GM15510 (cell line): ENCODE data around the gene EDAR.

Experiments
- POLR2A ChIP-seq: IDR thresholded peaks from 3 replicates; pipeline ENCODE4 v1.6.1; 2011; ENCODE audit warnings: borderline replicate concordance; ENCODE audit not compliant: insufficient read length; ENCODE audit errors: extremely low read depth

Gene EDAR

DNA sequence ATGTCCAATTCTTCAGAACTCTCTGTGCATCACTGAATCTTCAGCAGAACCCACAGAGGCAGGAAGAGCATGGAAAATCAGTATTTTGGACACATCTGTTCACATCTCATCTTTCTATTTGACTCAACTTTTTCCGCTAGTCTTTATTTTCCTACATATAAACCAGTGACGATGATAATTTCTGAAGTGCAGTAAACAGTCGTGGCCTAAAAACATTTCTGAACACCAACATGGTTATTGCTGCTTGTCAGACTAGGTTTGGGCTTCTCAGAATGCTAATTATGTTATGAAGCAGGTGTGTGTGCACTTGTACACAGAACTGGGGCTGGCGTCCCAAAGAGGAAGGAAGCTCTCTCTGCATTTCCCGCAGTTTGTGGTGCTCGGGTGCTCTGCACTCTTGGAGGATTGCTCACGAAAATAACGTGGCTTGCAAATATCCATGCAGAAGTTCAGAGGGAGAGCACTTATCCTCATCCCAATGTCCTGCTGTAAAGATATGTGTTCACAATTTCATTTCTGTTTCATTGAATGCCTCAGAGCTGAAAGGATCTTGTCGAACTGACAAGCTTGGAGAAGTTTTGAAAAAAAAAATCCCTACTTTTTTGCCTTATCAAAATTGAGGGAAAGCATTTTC, 50.8 kb downstream of the EDAR start:
- no peak for TF ChIP-seq POLR2A

DNA sequence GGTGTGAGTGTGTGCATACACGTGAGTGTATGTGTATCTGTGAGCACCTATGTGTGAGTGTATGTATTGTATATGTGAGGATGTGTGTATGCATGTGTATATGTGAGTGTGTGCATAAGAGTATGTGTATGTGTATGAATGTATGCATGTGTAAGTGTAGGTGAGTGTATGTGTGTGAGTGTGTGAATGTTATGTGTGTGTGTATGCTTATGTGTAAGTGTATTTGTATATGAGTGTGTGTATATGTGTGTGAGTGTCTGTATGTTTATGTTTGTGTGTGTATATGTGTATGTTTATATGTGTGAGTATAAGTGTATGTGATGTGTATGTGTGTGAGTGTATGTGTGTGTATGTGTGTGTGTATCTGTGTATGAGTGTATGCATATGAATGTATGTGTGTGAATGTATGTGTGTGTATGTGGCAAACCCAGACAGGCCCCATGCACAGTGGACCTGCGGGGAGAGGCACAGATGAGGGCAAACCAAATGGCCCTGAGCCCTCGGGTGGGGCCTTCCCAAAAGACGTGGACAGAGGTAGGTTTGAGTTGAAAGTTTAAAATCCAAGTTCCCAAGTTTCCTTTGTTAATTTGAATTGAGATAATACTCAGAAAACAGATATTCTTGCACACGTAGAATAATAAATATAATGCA, 51.5 kb downstream of the EDAR start:
- TF ChIP-seq POLR2A: no peak

DNA sequence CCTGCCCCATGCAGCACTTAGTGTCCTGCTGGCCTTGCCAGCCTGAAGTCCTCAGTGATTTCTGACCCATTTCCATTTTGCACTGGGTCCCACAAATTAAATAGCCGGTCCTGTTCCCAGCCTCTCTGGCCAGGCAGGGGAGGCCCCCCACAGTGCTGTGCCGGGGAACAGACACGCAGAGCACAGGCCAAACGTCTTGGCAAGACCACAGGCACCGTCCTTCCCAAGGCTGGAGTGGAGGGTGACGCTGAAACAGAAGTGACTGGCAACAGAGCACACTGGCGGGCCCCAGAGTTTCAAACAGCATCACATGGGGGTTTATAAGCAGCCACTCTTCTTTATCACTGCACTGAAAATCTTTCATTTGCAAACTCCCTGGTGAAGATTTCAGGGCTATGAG, 52.2 kb downstream of the EDAR start:
- no peak for TF ChIP-seq POLR2A

DNA sequence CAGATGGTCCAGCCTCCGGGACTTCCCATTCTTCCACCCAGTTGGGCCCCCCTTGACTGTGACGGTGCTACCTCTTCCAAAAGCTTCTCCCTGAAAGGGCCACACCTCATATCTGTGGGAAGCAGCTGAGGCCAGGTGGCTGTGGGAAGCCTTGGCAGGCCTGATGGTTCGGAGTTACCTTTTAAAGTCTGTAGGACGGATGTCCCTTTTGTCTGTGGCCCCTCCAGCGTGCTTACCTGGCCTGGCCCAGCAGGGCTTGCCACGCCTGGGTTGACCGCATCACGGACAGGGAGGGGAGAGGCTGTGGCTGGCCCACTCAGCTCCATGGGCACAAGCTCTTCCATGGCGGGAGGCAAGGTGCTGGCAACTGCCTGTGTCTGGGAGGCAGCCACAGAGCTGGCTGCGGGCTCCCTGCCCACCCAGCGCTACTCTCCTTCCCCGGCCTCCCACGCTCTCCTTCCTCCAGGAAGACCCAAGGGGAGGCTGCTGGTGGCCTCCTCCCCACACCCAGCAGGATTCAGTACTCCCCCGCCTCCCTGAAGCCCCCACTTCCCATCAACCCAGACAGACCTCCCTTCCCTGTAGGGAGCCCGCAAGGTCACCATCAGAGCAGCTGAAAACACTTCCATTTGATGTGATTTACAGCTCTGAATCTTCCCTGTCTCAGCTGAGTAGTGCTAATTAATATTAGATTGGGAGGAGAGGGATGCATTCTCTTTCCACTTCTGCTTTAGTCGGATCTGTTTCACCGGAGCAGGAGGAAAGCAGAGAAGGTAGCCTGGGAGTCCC, 52.8 kb downstream of the EDAR start:
- no peak for TF ChIP-seq POLR2A

DNA sequence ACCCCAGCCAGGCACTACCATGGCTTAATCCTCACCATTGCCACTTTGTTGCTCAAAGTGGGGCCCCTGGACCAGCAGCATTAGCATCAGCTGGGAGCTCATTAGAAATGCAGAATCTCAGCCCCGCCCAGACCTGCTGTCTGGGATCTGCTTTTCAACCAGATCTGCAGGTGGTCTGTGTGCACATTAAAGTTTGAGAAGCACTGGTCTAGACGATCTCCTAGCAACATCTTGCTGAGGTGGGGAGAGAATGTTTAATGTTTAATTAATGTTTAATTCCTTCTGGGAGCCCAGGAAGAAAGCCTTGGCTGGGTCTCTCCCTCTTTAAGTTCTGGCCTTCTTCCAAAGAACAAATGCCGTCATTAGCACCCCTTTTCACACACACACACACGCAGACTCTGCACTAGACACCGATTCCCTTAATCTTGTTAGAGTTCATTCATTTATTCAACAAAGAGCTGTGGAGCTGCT, 53.7 kb downstream of the EDAR start:
- TF ChIP-seq POLR2A: no peak

DNA sequence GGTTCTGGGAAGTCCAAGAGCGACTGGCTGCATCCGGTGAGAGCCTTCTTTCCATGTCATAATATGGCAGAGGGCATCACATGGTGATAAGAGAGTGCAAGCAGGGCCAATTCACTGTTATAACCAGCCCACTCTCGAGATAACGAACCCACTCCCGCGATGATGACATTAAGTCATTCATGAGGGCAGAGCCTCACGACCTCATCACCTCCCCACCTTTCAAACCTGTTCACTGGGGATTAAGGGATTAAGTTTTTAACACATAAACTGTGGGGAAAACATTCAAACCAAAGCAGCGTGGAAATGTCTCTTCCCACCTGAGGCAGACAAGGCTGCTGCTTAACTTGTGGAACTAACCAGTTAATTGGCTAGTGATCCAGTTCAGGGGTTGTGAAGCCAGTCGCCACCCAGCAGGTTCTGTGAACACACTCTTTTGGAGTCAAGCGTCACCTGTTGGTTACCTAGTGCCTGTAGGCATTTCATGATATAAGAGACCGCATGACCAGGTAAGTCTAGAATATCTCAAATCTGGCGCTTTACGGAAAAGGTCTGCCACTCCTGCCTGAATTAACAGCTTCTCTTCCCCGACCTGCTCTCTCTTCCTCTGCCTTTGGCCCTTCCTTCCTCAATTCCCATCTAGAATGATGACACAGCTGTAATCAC, 54.3 kb downstream of the EDAR start:
- TF ChIP-seq POLR2A: no peak

DNA sequence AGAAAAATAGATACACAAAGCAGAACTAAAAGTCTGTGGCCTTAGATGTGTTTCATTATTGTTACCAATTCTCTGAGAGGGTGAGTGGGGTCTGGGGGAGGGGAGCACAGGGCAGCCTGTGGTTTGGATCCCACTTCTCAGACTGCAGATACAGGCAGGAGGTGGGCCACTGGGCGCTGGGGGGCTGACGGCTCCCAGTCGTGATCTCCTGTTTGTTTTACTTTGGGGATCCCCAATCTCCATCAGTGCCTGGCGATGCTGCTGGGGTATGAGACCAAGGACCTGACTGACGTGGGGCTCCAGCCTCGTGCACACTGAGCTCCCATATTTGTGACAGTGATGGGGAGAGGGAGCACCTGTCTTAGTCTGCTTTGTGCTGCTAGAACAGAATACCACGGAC, 54.9 kb downstream of the EDAR start:
- no peak for TF ChIP-seq POLR2A

DNA sequence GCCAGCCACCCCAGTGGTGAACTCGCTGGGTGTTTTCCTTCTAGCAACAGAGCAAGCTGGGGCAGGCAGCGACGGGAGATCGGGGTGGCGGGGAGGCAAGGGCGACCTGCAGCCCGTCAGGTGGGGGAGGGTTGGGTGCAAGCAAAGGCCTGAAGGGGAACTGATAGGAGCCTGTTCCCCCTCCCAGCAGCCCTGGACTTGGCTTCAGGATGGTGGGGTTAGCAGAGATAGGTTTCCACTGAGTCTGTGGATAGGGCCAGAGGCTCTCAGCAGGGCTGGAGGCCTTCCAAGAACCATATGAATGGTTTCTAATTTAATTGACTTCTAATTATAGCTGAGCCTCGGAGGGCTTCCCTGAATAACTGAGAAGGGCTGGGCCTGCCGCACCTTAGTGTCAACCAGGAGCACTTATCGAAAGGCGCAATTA, 55.3 kb downstream of the EDAR start:
- no peak for TF ChIP-seq POLR2A

DNA sequence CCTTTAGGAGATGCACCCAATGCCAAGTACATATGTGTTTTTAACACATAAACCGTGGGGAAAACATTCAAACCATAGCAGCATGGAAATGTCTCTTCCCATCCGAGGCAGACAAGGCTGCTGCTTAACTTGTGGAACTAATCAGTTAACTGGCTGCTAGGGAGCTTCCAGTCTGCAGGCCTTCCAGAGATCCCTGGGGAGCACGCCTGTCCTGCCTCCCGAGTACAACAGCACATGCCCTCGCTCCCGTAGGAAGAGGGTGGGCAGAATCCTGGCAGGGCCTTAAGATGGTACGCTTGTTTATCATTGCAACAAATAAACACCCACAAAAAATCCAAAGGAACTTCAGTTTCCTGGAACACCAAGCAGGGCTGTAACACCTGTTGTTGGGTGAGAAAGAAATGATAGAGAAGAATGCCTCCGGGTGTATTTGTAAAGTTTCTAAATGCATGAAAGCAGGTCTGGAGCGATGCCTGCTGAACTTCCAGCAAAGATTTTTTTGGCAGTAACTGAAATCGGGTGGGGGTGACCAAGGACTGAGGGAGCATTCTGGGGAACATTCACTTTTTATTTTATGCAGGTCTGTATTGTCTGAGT, 56.2 kb downstream of the EDAR start:
- no peak for TF ChIP-seq POLR2A

DNA sequence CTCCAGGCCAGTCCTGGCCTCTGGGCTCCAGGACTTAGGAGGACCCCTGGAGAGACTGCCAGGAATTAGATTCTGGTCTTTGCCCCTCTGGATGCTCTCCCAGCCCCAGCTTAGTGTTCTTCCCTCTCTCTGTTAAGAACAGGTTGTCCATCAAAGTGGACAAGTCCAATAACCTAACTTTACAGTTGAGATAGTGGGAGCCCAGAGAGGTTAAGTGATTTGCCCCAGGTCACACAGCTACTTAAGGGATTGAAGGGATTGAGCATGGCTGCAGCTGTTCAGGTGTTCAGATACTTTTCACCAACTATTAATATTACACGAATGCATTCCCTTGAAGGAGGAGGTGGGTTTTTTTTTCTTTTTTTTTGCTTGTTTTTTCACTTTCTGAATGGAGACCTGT, 57.6 kb downstream of the EDAR start:
- no peak for TF ChIP-seq POLR2A

DNA sequence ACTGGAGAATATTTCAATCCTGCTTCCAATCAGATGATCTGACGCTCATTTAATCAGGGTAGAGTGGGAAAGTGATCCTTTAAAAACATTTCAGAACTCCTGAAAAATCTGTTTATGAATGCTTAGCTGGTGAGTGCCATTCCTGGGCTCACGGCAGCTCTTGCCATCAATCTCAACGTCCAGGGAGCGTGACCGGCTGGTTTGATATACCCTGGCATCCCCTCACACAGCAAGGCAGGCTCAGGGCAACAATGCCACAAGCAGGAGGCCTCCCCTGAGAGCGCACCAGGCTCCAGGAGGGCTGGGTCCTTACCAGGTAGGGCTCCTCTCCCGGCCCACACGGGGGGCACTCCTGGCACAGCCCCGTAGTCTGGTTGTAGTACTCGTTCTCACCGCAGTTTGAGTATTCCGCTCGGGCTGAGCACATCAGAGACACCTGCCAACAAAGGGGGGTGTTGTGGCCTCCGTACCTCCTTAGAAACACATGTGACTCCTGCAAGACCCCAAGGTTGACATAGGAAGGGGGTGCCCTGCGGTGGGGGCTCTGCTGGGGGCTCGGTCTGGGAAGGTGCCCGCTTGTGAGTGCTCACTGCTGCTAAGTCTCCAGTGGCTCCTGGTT, 59.1 kb downstream of the EDAR start:
- no peak for TF ChIP-seq POLR2A

DNA sequence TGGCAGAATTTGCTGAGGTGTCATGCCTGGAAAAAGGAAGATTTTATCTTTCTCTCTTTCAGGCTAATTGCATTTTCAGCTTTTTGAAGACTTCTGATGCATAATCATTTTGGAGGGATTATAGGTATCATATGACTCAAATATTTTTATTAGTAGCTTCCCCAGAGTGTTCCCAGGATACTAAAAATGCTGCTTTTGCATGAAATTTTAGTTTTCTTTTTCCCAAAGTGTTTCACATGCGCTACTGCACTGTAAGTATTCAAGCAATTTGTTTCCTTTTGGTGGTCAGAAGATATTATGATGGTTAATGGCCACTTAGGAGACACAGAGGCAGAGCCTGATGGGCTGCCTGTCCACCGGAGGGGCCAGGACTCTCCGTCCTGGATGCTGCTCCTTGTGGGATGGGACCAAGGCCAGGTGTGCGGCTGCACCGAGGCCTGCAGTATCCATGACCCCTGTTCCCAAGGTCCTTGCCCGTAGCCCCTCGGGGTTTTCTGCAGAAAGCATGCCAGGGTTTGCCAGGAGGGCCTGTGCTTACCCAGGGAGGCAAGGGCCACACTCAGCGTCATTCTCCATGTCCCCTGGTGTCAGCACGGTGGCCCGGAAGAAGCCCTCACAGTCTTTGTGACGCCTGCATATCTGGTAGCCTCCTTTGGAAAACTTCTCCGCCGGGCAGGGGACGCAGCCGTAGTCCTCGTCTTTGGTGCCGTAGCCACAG, 60.2 kb downstream of the EDAR start:
- TF ChIP-seq POLR2A: no peak

DNA sequence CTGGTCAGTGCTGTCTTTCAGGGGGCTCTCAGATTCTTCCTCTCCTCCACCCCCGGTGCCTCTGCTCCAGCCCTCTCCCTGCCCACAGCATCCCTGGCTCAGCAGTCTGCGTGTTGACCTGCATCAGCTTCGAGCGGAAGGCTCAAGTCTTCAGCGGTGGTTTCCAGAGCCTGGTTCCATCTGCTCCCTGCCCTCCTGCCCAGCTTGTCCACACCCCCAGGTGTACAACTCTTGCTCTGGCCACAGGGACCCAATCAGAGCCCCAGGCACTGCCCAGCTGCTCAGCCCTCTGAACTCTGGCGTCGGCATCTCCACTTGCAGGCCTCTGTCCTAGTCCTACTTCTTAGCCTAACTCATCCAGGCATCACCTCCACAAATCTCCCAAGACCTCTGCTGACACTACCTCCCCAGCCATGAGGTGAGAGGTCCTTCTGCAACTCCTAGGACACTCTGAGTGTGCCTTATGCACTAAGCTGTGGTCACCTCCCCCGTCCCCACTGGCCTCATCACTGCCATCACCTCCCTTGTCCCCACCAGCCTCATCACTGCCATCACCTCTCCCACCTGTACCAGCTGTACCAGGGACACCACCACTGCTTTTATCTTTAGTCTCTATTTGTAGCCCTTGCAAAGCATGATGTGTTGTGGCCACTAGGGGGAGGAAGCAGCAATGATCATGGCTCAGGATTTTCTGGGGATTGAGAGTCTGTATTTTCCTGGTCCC, 60.9 kb downstream of the EDAR start:
- no peak for TF ChIP-seq POLR2A

DNA sequence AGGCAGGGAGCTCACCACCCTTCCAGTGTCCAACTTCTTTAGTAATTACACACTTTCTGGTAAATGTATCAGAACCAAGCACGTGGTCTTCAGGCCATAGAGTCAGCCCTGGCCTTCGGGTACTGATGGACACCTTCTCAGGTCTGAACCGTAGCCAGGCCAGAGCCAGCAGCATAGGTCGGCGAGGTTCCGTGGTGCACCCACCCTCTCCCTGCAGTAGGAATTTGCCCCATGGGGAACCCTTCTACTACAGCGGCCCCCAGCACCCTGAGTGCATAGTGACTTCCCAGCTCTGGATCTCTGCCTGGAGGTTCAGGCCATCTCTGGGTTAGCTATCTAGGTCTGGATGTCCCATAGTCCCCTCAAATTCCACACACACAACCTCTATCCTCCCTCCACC, 61.6 kb downstream of the EDAR start:
- no peak for TF ChIP-seq POLR2A
